Islet of Langerhans (tissue), 1 donor: ENCODE measurements around the gene PTK7.
"Not testable (repeated sequence)": the region's sequence is repeated elsewhere in the genome, so short reads cannot be mapped to it uniquely, and the experiment has no call there.

Experiments used
- FAIRE-seq: peaks from one replicate; lab custom pipeline; 2011; peaks lifted over from hg19 to GRCh38; lab: Jason Lieb, UNC

PTK7 gene

DNA sequence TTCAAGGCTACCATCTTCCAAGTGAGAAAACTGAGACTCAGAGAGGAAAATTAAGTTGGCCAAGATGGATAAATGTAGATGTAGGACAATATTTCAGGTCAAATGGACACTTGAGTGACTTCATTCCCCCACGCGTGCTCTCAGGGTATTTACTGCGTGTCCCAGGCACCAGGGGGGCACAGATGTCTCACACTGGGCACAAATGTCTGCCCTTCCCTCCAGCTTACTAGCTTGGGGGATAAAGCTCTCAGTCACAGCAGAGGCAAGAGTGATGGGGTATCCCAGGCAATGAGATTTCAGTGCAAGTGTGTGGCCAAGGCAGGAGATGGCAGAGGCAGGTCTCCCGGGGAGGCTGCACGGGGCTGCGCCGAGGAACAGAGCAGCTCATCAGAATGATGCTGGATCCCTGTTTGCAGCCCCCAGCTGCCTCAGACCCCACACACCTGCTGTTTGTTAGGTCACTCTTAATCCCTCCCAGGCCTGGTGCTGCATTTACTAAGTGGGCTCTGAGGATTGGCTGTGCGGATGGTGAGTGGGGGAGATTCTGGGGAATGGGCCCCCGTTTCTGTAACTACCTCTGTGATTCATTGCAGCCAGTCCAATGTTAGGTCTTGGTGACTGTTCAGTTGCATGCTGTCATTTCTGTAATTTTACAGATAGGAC is 44.1 kb downstream of the PTK7 start:
- no peak for FAIRE-seq

DNA sequence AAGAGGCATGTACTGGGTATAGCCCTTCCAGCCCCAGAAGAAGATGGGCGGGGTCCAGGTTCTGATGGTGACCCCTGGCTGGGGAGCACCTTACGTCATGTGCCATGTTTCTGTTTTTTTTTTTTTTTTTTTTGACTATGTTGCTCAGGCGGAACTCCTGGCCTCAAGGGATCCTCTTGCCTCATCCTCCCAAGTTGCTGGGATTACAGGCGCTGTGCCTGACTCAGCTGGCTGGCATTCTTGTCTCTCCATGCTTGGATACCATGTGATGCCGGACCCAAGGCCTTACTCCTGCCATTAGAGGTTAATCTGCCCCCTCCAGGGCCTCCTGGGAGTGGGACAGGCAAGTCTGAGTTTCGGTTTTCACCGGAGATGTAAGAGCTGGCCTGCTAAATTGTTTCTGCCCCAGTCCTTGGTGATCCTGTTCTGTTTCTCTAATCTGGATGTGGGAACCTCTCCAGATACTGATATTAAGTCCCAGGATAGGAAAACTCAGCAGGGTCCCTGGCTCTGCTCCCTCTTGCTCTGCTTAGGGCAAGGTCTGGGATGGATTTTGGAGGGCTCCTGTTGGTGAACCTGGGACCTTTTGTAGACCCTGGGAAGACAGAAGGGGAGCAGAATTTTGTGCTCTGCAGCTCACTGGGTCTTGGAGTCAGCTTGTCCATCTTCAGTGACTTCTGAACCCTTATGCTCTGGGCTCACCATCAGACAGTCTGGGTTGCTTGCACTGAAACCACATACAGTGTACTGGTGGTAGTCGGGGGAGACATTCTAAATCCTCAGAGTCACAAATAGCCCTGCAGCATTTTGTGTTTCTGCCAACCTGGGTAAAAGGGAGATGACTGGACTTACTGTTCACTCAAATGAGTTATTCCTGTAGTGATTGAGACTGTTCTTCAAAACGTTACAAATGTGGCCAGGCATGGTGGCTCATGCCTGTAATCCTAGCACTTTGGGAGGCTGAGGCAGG is 45.1 kb downstream of the PTK7 start:
- no peak for FAIRE-seq

DNA sequence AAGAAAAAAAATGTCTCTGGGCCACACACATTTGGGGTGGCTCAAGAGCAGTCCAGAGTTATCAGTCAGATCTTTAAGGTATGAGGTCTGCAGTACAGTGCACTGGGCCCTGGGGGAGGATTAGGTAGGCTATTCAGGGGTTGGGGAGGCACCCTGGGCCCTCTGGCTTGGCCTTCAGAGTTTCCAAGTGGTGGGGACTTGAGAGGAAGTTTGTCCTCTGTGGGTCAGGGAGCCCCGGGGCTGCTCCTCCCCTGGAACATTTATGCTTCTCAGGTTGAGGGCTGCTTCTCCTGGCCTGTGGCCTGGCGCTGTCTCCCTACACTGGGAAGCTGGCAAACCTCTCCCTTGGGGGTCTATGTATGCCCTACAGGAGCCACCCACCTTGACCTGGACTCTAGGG is 46.0 kb downstream of the PTK7 start:
- no peak for FAIRE-seq

DNA sequence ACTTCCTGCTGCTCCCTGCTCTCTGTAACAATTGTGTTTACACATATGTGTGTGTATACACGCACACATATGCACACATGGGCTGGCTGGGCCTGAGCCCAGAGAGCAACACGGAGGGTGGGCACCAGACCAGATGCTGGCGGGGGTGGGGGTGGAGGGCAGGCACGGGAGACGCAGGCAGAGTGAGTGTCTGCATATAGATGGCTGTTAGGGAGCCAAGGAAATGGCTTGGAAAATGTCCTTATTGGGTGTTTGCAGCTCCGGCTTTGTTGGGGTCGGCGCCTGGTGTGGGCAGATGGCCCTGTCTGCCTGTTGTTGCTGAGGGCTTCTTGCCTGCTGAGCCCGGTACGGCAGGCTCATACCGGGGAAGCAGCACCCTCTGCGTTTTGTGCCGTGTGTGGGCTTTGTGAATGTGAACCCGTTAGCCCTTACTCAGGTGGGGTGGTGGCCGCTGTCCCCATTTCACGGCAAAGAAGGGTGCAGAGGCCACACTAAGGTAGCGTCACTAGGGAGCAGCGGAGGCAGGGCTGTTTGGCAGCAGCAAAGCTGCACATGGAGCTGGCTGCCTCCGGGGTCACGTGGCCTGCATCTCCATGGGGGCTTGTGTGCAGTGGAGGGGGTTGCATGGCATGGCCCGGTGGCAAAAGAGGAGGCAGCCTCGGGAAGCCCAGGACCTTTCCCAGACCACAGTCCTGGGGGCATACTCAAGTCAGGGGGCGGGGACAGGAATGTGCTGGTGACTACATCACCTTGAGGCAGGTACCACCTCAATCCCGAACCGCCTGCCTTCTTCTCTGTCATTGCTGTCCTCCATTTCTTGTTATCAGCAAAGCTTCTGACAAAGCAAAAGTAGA is 47.6 kb downstream of the PTK7 start:
- FAIRE-seq = no peak

DNA sequence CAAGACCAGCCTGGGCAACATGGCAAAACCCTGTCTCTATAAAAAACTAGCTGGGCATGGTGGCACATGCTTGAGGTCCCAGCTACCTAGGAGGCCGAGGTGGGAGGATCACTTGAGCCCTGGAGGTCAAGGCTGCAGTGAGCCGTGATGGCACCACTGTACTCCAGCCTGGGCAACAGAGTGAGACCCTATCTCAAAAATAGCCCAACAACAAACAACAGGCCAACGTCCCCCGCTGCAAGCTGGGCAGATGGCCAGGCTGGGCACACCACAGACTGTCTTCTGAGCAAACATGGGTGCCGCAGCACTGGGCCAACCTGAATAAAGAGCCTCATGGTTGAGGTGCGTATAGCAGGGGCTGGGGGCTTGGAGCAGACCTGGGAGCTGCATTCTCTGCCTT is 48.4 kb downstream of the PTK7 start:
- no peak for FAIRE-seq

DNA sequence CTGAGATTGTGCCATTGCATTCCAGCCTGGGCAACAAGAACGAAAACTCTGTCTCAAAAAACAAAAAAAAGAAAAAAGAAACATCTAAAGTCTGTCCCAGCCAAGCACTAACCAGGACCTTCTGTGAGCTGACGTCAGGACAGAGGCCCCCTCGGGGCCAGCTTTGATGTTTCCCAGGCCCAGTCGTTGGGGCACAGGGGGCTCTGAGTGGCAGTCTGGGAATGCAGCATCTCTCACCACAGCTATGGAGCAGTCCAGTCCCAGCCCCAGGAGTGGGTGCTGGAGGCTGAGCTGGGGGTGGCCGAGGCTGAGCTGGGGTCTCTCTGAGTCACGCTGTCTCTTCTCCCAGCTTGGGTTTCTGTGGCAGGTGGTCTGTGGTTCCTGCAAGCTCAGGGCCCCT is 49.0 kb downstream of the PTK7 start:
- FAIRE-seq = no peak

DNA sequence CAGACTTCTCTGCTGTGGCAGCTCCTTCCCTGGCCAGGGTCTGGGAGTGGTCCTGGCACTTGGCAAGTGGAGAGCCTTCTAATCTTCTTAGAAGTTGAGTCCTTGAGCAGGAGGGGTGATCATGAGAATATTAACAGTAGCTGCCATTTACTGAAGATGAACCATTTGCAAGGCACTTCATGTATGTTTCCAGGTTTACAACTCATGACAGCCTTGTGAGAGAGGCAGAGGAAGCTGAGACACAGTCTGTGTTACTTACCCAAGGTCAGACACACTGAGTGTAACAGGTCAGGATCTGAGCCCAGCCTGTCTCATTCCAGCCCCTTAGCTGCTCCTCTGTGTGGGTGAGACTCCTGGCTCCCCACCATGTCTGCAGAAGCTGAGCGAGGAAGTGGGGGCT is 49.4 kb downstream of the PTK7 start:
- no peak for FAIRE-seq

DNA sequence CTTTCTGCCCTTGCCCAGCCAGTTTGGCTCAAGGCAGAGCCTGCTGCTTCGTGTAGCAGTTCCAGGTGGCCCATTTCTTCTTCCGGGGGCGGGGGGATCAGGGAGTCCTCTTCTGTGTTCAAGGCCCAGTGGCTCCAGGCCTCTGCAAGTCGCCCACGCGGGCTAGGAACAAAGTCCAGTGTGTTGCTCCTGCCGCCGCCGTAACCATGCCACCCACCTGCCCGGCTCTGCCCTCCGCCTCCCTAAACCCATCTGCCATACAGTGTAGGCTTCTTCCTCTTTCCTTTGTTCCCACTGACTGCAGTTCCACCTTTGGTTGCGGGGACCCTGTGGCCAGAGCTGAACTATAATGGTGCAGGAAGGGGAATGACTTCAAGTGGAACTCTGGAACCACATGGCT is 51.1 kb downstream of the PTK7 start:
- FAIRE-seq = no peak

DNA sequence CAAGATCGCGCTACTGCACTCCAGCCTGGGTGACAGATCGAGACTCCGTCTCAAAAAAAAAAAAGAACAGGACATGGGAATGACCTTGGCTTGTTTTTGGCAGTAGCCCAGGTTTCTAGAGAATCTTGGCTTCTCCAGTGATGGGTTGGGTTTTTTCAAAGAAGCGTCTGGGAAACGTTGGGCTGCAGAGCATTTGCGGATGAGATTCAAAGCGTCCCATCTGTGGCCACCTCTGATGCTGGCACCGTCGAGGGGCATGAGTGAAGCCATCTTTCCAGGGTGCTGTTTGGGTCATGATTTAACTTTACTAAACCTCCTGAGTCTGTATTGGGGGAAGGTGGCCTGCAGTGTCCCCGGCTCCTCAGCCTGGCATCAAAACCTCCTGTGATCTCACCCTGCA is 51.8 kb downstream of the PTK7 start:
- no peak for FAIRE-seq

DNA sequence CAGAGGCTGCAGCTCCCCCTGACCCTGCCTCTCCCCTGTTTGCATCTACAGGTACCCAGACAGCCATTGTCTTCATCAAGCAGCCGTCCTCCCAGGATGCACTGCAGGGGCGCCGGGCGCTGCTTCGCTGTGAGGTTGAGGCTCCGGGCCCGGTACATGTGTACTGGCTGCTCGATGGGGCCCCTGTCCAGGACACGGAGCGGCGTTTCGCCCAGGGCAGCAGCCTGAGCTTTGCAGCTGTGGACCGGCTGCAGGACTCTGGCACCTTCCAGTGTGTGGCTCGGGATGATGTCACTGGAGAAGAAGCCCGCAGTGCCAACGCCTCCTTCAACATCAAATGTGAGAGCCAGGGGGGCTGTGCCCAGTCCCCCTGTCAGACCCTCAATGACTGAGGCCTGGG is 52.8 kb downstream of the PTK7 start:
- FAIRE-seq = no peak

DNA sequence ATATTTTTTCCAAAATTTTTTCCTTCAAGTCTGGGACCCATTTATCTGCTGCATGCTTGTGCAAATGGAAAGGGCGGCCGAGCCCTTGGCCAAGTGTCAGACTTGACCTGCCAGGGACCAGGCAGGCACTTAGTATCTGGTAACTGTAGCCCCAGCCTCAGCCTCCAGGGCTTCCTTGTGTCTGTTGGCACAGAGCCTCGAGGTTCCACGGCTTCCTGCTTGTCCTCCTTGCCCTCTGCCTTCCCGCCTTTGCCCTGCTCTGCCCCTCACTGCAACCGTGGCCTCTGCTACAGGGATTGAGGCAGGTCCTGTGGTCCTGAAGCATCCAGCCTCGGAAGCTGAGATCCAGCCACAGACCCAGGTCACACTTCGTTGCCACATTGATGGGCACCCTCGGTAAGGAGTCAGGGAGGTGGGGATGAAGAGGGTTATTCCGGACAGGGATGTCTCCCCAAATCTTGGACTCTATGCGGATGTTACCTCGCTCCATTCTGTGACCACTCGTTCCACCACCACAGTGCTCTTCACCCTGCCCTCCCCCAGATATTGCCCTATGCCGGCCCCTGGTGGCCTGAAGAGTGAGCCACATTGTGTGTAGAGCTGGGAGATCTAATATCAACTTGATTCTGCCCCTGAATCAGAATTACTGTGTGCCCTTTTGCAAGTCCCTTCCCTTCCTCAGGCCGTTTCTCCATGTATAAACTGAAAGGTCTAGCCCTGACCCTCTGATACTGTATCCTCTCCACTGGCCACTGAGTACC is 53.5 kb downstream of the PTK7 start:
- no peak for FAIRE-seq

DNA sequence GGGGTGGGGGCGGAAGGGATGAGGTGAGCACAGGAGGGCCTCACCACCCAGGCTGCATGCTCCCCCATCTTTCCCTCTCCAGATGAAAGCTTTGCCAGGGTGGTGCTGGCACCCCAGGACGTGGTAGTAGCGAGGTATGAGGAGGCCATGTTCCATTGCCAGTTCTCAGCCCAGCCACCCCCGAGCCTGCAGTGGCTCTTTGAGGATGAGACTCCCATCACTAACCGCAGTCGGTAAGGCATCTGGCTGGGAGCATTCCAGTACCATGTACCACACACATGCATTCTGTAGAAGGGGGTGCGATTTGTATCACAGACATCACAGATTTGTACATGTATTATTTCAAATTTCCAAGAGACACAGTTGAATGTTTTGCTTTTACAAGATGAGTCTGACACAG is 54.3 kb downstream of the PTK7 start:
- FAIRE-seq = no peak

DNA sequence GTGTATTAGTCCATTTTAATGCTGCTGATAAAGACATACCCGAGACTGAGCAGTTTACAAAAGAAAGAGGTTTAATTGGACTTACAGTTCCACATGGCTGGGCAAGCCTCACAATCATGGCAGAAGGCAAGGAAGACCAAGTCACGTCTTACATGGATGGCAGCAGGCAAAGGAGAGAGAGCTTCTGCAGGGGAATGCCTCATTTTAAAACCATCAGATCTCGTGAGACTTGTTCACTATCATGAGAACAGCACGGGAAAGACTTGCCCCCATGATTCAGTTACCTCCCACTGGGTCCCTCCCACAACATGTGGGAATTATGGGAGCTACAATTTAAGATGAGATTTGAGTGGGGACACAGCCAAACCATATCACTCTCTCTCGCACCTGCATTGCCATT is 55.3 kb downstream of the PTK7 start:
- not testable (repeated sequence) for FAIRE-seq

DNA sequence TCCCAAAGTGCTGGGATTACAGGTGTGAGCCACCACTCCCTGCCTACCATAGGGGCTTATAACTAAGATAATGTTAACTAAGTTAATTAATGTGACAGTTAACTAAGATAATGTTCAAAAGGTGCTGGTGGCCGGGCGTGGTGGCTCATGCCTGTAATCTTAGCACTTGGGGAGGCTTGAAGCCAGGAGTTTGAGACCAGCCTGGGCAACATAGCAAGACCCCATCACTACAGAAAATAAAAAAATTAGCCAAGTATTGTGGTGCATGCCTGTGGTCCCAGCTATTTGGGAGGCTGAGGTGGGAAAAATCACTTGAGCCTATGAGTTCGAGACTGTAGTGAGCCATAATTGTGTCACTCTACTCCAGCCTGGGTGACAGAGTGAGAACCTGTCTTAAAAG is 62.2 kb downstream of the PTK7 start:
- FAIRE-seq = no peak

DNA sequence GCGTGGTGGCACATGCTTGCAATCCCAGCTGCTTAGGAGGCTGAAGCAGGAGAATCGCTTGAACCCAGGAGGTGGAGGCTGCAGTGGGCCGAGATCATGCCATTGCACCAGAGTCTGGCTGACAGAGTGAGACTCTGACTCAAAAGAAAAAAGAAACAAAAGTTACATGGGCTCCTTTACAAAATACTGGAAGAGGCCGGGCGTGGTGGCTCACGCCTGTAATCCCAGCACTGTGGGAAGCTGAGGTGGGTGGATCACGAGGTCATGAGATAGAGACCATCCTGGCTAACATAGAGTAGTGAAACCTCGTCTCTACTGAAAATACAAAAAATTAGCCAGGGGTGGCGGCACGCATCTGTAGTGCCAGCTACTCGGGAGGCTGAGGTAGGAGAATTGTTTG is 63.9 kb downstream of the PTK7 start:
- FAIRE-seq = not testable (repeated sequence)

DNA sequence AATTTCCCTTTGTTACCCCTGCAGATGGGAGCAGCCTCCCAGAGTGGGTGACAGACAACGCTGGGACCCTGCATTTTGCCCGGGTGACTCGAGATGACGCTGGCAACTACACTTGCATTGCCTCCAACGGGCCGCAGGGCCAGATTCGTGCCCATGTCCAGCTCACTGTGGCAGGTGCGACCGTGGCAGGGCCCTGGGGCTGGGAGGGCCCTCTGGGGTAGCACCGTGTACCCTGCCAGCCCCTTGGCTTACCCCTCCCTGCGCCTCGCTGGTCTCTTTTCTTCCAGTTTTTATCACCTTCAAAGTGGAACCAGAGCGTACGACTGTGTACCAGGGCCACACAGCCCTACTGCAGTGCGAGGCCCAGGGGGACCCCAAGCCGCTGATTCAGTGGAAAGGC is 65.5 kb downstream of the PTK7 start:
- no peak for FAIRE-seq

DNA sequence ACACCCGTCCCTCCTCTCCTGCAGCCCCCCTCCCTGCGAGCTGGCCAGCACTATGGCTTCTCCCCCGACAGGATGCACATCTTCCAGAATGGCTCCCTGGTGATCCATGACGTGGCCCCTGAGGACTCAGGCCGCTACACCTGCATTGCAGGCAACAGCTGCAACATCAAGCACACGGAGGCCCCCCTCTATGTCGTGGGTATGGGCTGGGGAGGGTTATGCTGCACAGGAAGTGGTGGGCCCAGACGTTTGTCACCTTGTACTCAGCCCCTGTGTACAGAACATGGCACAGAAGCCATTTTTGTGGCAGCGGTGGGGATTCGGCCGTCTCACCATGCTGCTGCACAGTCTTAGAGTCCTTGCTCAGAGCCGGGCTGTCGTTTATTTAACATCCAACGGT is 66.0 kb downstream of the PTK7 start:
- no peak for FAIRE-seq

DNA sequence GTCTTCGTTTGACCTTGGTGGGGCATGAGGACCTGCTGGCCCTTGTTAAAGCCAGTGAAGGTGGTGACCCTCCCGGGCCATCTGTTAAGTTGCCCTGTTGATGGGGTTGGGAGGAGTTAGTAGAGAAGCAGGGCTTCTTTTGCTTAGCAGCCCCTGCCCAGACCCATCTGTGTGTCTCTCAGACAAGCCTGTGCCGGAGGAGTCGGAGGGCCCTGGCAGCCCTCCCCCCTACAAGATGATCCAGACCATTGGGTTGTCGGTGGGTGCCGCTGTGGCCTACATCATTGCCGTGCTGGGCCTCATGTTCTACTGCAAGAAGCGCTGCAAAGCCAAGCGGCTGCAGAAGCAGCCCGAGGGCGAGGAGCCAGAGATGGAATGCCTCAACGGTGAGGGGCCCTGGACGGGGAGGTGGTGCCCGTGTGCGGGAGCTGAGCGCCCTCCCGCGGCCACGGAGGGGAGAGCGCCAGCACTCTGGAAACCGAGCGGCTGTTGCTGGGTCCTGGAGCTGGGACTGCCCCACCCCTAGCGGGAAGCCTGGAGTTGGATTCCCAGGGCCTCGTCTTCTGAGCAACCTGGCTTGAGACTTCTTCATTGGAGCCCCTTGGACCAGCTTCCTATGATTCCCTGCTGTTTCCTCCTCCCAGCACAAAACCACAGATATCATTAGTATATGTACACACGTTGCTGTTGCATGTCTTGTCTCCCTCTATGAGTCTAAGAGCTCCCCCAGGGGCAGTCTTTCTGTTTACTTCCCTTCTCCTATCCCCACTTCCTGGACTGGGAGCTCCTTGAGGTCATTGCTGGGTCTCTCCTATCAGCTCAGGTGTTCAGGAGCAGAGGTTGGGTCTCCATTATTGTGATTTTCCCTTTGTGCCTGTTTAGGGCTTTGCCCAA is 67.4 kb downstream of the PTK7 start:
- FAIRE-seq = no peak

DNA sequence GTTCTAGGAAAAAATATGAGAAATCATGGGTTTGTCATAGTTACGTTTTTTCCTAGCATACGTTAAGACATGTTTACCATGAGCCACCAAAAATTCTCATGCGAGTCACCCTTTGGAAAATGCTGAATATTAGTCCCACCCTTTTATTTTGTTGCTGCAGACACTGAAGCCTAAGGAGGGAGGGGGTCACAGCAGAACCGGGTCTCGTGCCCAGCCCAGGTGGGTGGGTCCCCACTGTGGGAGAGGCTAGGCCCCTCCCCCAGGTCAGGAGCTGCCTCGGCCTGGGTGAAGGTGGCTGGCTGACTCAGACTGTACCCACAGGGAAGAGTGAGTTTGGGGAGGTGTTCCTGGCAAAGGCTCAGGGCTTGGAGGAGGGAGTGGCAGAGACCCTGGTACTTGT is 68.8 kb downstream of the PTK7 start:
- FAIRE-seq = no peak

DNA sequence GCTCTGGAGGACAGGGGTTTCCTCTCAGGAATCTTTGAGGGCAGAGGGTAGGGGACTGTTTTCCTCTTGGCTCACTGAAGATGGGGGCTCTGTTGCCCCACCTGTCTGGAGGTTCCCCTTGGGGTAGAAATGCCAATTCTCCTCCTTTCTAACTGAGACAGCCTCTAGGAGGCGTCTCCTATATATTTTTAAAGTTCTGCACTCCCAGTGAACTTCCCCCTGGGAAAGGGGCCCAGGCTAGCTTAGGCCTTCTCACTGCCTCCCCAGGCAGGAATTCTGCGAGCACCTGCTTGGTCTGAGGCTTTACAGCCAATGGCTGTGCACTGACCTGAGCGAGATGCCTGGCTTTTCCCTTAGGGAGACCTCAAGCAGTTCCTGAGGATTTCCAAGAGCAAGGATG is 70.1 kb downstream of the PTK7 start:
- no peak for FAIRE-seq
